ENCODE data around the gene CHST13.

CHST13 gene

GRCh38 chr3:126488185-126488584 is 35.8 kb upstream of the CHST13 start:
- no peak for DNase-seq

GRCh38 chr3:126488886-126489569 is 34.9 kb upstream of the CHST13 start:
- DNase-seq: no peak

- DNase-seq: peak; percentile 20
These were observed 33.3 kb upstream of the CHST13 start for GRCh38 chr3:126490619-126491018.

GRCh38 chr3:126491221-126492013 is 32.5 kb upstream of the CHST13 start:
- no peak for DNase-seq

- DNase-seq: no peak
These were observed 30.9 kb upstream of the CHST13 start for GRCh38 chr3:126493051-126493450.

- DNase-seq: no peak
These were observed 30.2 kb upstream of the CHST13 start for GRCh38 chr3:126493739-126494138.

GRCh38 chr3:126494204-126494969 is 29.6 kb upstream of the CHST13 start:
- DNase-seq: no peak

- no peak for DNase-seq
These were observed 29.1 kb upstream of the CHST13 start for GRCh38 chr3:126494970-126495230.

- no peak for DNase-seq
These were observed 28.2 kb upstream of the CHST13 start for GRCh38 chr3:126495786-126496185.

GRCh38 chr3:126496894-126497850 is 26.8 kb upstream of the CHST13 start:
- no peak for DNase-seq

GRCh38 chr3:126497956-126498355 is 26.0 kb upstream of the CHST13 start:
- no peak for DNase-seq

GRCh38 chr3:126498461-126498860 is 25.5 kb upstream of the CHST13 start:
- DNase-seq: no peak

- DNase-seq: no peak
These were observed 25.0 kb upstream of the CHST13 start for GRCh38 chr3:126498929-126499328.

- no peak for DNase-seq
These were observed 24.6 kb upstream of the CHST13 start for GRCh38 chr3:126499401-126499800.

GRCh38 chr3:126500016-126500415 is 23.9 kb upstream of the CHST13 start:
- DNase-seq: no peak

- DNase-seq: no peak
These were observed 22.9 kb upstream of the CHST13 start for GRCh38 chr3:126501054-126501453.

- no peak for DNase-seq
These were observed 22.2 kb upstream of the CHST13 start for GRCh38 chr3:126501736-126502135.

GRCh38 chr3:126502656-126503055 is 21.3 kb upstream of the CHST13 start:
- no peak for DNase-seq

GRCh38 chr3:126503701-126504100 is 20.3 kb upstream of the CHST13 start:
- DNase-seq: no peak

- no peak for DNase-seq
These were observed 16.1 kb upstream of the CHST13 start for GRCh38 chr3:126507886-126508285.

- DNase-seq: no peak
These were observed 15.4 kb upstream of the CHST13 start for GRCh38 chr3:126508564-126508964.

- DNase-seq: peak; percentile 53 to 85
These were observed 14.2 kb upstream of the CHST13 start for GRCh38 chr3:126509597-126510307.

All from SHP77 (cell line).